ENCODE measurements around the gene EDAR.

The EDAR gene

GRCh38 chr2:108965540-108966289 is 23.3 kb downstream of the EDAR start:
- no peak for DNase-seq

DNA sequence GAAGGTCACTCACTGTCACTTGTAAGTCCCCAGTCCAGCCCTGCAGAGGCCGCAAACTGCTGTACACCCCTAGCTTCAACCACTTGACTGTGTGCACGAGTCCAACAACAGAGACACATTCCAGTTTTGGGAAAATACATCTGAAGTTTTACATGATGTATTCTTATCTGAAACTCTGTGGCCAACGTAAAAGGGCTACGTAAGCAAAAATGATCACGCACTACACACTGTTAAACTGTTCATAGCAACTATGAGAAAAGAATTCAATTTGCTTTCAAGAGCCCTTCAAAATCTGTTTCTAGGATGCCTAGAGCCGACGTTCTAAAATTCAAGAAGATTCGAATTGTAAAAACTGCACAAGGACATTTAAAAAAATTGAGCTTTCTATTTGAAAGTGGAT is 26.0 kb downstream of the EDAR start:
- DNase-seq: no peak

- no peak for DNase-seq
These were observed 27.2 kb downstream of the EDAR start for GRCh38 chr2:108961796-108962195.

- no peak for DNase-seq
These were observed 29.0 kb downstream of the EDAR start for GRCh38 chr2:108960006-108960405.

DNA sequence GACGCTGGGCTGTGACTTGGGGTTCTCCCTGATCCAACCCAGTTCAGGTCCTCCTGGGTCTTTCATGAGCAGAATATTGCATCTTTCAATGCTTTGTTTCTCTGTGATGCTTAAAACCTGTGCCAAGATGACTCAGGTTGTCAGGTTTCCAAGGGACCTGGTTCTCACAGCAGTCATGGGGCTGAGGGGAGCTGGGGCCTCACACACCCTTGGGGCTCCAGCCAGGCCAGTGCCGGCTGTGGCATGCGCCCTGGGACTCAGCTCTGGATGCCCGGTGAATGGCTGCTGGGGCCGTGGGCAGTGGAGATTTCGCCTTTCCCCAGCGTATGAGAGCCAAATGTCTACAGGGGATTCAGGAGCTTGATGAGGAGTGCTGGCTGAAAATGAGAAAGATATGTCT is 29.6 kb downstream of the EDAR start:
- DNase-seq: no peak

- DNase-seq: no peak
These were observed 30.2 kb downstream of the EDAR start for GRCh38 chr2:108958632-108959341.

DNA sequence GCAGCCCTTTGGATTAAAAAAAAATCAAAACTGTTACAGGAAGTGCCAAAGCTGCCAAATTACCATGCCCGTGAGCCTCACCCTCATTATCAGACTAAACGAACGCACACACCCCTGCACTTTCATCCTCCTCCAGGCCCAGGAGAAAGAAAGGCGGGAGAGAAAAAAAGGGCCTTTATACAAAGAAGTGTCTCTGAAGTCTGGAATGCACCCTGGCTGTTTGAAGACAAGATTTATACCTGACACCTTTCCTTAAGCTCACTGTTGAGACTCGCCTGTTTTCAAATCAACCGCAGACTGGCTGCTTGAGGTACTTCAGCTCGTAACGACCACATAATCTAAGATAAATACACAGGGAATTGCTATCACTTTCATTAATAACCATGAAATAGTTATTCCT is 31.0 kb downstream of the EDAR start:
- no peak for DNase-seq

GRCh38 chr2:108956375-108956774 is 32.6 kb downstream of the EDAR start:
- DNase-seq: no peak

DNA sequence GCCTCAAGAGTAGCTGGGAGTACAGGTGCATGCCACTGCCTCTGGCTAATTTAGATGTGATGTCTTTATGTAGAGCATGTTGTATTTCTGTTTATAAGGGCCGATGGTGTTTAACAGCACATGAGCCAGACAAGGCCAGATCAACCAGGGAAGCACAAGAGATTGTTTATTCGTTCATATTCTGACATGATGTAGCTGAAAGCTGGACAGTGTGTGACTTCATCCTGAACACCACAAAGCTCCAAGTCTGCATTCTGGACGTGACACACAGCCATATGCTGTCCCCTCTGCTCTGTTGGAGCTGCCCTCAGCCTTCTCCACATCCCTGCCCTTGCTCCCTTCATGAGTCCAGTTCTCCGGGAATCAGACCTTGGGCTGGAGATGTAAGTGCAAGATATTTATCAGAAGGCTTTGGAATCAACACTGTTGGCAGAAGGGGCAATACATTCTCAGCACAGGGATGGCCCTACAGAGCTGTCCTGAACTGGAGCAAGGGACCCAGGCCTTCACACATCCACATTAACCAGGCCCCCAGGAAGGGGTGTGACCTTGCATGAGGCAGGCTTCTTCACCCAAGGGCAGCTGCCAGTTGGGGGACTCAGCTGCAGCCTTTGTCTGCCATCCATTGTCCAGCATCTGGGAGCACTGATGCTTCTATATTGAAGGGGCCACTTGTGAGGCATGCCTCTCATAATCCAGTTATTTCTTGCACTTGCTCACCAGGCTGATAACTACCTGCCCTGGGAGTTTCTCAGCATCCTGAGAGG is 38.5 kb downstream of the EDAR start:
- DNase-seq: no peak

GRCh38 chr2:108949316-108950239 is 39.4 kb downstream of the EDAR start:
- no peak for DNase-seq

DNA sequence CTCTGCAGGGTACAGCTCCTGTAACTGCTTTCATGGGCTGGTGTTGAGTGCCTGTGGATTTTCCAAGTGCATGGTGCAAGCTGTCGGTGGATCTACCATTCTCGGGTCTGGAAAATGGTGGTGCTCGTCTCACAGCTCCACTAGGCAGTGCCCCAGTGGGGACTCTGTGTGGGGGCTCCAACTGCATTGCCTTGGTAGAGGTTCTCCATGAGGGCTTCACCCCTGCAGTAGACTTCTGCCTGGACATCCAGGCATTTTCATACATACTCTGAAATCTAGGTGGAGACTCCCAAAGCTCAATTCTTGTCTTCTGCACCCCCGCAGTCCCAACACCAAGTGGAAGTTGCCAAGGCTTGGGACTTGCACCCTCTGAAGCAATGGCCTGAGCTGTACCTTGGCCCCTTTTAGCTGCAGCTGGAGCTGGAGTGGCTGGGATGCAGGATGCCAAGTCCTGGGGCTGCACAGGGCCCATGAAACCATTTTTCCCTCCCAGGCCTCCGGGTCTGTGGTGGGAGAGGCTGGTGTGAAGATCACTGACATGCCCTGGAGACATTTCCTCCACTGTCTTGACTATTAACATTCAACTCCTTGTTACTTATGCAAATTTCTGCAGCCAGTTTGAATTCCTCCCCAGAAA is 41.6 kb downstream of the EDAR start:
- DNase-seq: no peak

- no peak for DNase-seq
These were observed 42.6 kb downstream of the EDAR start for GRCh38 chr2:108946442-108946841.

GRCh38 chr2:108945969-108946368 is 43.1 kb downstream of the EDAR start:
- DNase-seq: no peak

DNA sequence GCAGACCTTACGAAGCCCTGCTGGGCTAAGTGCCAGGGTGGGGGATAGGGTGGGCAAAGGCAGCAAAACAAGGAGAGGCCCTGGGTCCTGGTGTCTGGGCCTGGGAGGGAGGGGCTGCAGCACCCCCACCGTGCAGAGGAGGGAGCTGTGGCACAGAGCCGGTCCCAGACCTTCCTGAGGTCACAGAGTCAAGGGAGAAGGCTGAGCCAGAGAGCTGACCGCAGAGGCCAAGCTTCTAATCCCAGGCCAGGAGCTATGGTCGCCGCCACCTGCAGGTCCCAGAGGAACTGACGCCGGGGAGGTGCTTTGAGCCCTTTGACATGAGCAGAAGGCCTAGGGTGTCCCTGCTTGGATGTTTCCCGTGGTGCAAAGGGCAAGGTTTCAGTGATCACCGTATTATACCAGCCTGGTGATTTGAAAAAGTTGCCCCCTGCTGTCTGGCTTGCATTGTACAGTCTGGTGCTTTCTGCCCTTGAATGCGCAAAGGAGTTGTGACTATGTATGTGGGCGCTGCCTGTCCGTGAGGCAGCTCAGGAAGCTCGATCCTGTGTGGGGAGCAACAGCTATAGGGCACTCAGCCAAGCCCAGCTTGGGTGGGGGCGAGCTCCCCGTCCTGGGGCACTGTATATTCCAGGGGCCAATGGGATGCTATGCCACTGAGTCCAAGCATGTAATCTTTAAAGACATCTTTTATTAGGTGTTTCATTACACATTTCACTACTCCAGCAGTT is 44.3 kb downstream of the EDAR start:
- DNase-seq: no peak

DNA sequence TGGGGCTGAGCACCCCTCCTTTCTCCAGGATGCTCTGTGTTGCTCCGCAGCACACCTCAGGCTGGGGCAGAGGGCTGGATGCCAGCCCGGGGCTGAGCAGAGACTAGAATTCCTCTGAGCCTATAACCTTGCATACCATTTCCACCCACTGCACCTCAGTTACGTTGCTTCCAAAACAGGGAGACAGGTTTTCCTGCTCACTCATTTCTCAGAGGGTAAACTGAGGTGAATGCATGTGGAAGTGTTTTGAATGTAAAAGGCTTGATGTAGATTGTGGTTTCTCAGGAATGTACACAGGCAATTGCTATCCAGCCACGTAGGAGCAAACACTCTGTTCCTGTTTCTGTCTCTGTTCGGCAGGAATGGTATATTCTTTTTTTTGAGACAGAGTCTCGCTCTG is 45.3 kb downstream of the EDAR start:
- no peak for DNase-seq

DNA sequence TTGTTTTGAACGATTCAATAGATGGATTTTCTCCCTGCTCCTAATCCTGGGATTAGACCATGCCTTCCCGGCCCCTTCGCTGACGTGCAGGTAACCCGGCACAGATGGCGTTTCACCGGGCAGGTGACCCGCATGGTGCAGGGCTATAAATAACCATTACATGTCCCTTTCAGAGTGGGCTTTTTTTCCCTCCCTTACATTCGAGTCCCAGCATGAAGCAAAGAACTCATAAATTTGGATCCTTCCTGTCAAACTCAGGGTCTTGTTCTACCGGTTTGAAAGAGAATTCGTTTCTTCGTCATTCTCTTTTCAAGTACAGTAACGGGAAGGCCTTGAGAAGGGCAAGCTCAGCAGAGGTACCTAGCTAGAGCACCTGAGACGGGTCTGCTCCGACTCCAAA is 46.1 kb downstream of the EDAR start:
- DNase-seq: no peak

- DNase-seq: no peak
These were observed 46.7 kb downstream of the EDAR start for GRCh38 chr2:108942231-108942825.

GRCh38 chr2:108941767-108942166 is 47.3 kb downstream of the EDAR start:
- no peak for DNase-seq

GRCh38 chr2:108941161-108941665 is 47.8 kb downstream of the EDAR start:
- no peak for DNase-seq

DNA sequence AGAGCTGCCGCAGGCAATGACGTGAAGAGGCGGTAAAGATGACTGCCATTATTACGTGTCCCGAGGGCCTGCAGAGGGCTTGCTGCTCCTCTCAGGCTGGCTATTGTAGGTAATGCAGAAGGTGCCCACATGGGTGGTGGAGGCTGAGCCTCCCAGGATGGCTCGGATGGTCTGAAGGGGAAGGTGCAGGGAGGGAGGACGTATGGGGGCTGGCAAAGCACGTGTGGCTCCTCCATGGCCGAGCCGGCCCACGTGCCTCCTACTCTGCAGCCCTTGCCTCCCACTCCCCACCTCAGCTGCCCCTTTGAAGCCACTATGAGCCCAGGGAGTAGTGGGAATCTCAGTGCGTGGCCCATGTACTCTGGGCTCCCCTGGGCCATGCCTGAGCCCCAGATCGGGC is 48.9 kb downstream of the EDAR start:
- no peak for DNase-seq

Measured in NCI-H1694 treated with DMSO at 0.1 percent for 48 hours (cell line).